Mucosa of descending colon (tissue), 3 donors: ENCODE results near the gene GALNT10. TPM values are rescaled to one million over a fixed set of nuclear protein-coding genes. Genes with fewer than 3 reads are reported as not detected.

Source experiments
- ATAC-seq: fragments of 200-7000 bp; cut with Tn5 transposase; one replicate; pipeline ENCODE4 v1.9.1; 2020; ENCODE audit warnings: mild to moderate bottlenecking, moderate library complexity
- DNase-seq, 3 donors: peaks; one replicate each; pipeline ENCODE4 v3.0.0-alpha.2; 2020
- H3K36me3 ChIP-seq: fragments of 200-600 bp; one replicate; pipeline ENCODE4 v1.8.0; 2021; ENCODE audit warnings: low read depth, mild to moderate bottlenecking
- H3K4me1 ChIP-seq: fragments of 200-600 bp; one replicate; pipeline ENCODE4 v1.8.0; 2021; ENCODE audit warnings: low read depth, mild to moderate bottlenecking
- H3K4me3 ChIP-seq: fragments of 200-600 bp; one replicate; pipeline ENCODE4 v1.8.0; 2021; ENCODE audit warnings: mild to moderate bottlenecking
- H3K9me3 ChIP-seq: fragments of 200-600 bp; one replicate; pipeline ENCODE4 v1.8.0; 2021; ENCODE audit warnings: mild to moderate bottlenecking
- intact Hi-C, 2 donors: fragments of 100-400 bp; cut with DNase I in 1 of 2; cut with micrococcal nuclease in 1 of 2; formaldehyde crosslinking; loops; one replicate each; pipeline versions ENCODE4 v1.11.0 to v1.11.1; 2022; cut with DNase I, micrococcal nuclease
- total RNA-seq, 3 donors: library from RNA; stranded (reverse); fragmentation: NEBNext Ultra II Directional in 2 of 3; extraction: Animal tissue kit (Norgen Biotek cat#: 25700) in 2 of 3; gene quantifications; one replicate each; pipeline versions ENCODE4 v1.2.1 to v1.2.4, GENCODE V29; 2021 to 2023
- TF ChIP-seq, protein P1 (sequence below): fragments of 200-600 bp; IDR thresholded peaks from one replicate; pipeline ENCODE4 v1.8.0; 2022; ENCODE audit warnings: antibody characterized with exemption, mild to moderate bottlenecking
- donor health status: DM: no; HTN: no; CAD: no; lungs with moderate emphysema.
- donor health status: DM: no; HTN: no; CAD: no.
- donor health status: DM: no; HTN: yes; CAD: no.

GALNT10 gene
- total RNA-seq, 3 donors from 2014 or later, result 38.5 to 51.5 (median 41.4) TPM

DNA sequence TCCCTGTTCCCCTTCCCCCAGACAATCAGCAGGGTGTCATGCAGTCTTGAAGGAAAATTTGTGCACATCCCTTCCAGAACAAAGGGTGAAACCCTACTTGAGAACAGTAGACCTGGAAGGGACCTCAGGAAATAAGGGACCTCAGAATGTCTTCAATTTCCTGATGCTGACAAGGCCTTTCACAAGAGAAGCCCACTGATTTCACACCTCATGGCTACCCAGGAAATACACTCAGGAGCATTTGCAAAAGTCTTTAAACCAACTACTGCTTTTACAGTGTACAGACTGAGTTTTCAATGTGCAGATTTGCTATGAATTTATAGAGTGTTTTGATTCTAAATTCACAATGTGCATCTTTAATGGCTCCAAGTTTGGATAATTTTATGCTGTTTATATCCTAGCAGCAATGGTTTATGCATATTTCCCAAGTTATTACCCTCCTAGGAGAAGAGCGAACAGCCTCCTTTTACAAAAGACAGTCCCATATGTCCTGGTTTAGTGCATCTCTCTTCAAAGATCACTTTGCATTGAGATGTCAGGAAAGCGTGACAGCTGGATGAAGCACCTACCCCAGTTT lies 74.8 kb downstream of the GALNT10 start:
- intact Hi-C loops, result no loop called here
- H3K4me3 ChIP-seq, result no peak overlapping the region
- DNase-seq (no peak), ATAC-seq (no peak)
- no peaks in the 10 kb centered on the region for H3K36me3 ChIP-seq
- H3K9me3 ChIP-seq, result no peaks in the 10 kb centered on the region
- TF ChIP-seq, protein P1, sequence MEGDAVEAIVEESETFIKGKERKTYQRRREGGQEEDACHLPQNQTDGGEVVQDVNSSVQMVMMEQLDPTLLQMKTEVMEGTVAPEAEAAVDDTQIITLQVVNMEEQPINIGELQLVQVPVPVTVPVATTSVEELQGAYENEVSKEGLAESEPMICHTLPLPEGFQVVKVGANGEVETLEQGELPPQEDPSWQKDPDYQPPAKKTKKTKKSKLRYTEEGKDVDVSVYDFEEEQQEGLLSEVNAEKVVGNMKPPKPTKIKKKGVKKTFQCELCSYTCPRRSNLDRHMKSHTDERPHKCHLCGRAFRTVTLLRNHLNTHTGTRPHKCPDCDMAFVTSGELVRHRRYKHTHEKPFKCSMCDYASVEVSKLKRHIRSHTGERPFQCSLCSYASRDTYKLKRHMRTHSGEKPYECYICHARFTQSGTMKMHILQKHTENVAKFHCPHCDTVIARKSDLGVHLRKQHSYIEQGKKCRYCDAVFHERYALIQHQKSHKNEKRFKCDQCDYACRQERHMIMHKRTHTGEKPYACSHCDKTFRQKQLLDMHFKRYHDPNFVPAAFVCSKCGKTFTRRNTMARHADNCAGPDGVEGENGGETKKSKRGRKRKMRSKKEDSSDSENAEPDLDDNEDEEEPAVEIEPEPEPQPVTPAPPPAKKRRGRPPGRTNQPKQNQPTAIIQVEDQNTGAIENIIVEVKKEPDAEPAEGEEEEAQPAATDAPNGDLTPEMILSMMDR, result no peak
- no peaks in the 10 kb centered on the region for H3K4me1 ChIP-seq

DNA sequence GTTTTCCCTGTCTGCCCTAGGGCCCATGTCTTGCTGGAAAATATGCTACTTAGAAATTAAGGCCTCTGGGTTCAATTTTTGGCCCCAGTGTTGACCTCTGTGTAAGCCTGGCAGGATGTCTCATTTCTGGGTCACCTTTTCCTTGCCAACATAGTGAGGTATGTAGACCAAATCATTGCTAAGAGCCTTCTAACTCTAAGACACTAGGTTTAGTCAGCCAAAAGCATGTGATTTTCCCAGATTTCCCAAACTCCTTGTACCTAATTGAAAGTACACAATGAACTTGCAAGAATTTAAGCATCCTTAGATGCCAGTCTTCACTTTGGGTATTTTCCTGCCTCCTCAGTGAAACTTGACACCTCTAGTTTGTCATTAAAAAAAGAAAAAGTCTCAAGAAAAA lies 77.0 kb downstream of the GALNT10 start:
- no peaks in the 10 kb centered on the region for H3K9me3 ChIP-seq
- H3K4me3 ChIP-seq, result no peak overlapping the region
- H3K4me1 ChIP-seq, result peaks cover 6% of the 10 kb centered on the region
- no peak for DNase-seq
- ATAC-seq, result no peak
- TF ChIP-seq, protein P1, result no peak
- H3K36me3 ChIP-seq, result no peaks in the 10 kb centered on the region
- intact Hi-C loops, result no loop called here

DNA sequence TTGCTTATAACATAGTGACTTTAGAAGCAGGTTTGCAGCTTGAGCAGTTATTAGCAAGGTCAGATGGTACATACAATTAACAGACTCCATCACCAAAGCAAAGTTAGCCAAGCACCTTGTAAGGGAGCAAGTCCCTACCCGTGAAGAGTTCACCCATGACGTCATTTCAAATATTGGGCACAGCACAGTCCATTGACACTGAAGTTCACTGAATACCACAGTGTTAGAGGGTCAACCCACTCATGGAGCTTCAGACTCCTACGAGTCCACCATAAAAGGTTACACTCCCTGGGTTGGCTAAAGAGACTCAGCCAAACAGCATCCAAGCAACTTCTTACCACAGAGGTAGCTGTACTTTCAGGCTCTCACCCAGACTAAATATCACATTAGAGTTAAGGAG lies 77.5 kb downstream of the GALNT10 start:
- intact Hi-C loops, result no loop called here
- Histone ChIP-seq H3K4me1 (peaks cover 11% of the 10 kb centered on the region), H3K4me3 (no peak overlapping the region), H3K9me3 (no peaks in the 10 kb centered on the region), H3K36me3 (no peaks in the 10 kb centered on the region)
- ATAC-seq, result no peak
- DNase-seq, result no peak
- TF ChIP-seq, protein P1, result no peak

DNA sequence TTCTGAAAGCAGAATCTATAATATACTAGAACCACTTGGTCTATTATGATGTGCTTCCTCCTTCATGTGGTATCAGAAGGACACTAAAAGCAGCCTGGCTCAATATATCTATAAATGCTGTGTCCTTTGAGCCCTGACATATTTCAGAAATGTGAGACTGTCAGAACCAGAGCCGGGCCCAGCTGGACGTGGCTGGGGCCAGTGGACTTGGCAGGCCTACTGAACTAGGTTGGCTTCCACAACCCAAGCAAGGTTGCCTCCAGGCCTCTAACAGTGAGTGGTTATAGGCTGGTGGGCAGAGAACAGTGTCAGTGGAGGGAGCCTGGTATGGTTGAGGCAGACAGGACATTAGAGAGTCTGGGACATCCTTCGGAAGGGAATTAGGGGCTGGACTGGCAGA lies 78.9 kb downstream of the GALNT10 start:
- intact Hi-C loops, result no loop called here
- no peak overlapping the region for H3K4me3 ChIP-seq
- peaks cover 15% of the 10 kb centered on the region for H3K4me1 ChIP-seq
- H3K9me3 ChIP-seq, result no peaks in the 10 kb centered on the region
- no peak for ATAC-seq
- TF ChIP-seq, protein P1, result no peak
- DNase-seq, result no peak
- no peaks in the 10 kb centered on the region for H3K36me3 ChIP-seq

DNA sequence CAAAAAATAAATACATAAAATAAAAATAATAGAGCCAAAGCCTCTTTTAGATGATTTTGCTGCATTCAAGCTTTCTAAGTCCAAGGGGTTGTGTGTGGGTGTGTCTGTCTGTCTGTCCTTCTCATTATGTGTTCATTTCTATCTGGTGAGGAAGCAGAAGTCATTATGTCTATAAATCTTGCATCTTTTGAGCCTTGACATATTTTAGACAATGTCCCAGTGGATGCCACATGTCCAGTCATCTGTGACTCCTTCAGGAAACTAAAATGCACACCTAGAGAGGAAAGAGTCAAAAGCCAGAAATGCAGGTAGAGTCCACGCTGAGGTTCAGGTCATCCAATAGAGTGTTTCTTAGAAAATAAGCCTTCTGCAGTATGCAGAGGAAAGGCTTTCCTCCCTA lies 80.9 kb downstream of the GALNT10 start:
- no peak for DNase-seq
- H3K4me1 ChIP-seq, result peaks cover 15% of the 10 kb centered on the region

More for the DNA sequence above, 80.9 kb downstream of the GALNT10 start:
- no peaks in the 10 kb centered on the region for H3K9me3 ChIP-seq
- TF ChIP-seq, protein P1, result no peak
- no peaks in the 10 kb centered on the region for H3K36me3 ChIP-seq
- no peak overlapping the region for H3K4me3 ChIP-seq
- no peak for ATAC-seq
- intact Hi-C loops, result no loop called here
